ENCODE results near the gene ARHGAP45. TPM values are rescaled to one million over a fixed set of nuclear protein-coding genes. Genes with fewer than 3 reads are reported as not detected.

Gene ARHGAP45
- total and polyA plus RNA-seq, 2 of the 8 experiments (the other 6 are each of a cell fraction or from before 2014, with no cell fraction given), result 31.4 to 41.8 TPM

DNA sequence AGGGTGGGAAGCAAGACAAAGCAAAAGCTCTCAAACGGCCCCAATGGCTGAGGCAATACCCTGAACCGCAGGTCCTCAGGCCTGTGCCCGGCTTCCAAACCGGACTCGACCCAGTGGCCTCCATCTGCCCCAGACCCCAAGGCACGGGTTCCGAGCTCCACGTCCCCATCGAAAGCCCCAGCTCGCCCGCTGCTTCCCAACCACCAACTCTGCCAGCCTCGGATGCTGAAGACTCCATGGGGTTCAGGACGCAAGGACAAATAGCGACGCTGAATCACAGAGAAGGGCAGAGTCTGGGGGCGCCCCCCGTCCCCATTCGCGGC, 27.6 kb downstream of the ARHGAP45 start (continued):
- TF ChIP-seq FOSL1 (IDR thresholded peaks at IDR 0.05; ENCODE audit: insufficient read depth, low read depth, low read length), result no peak
- no peak for TF ChIP-seq TCF12 (IDR thresholded peaks at IDR 0.05; ENCODE audit: low read depth, low read length)
- no peak for TF ChIP-seq RBBP5 (IDR thresholded peaks at IDR 0.05; ENCODE audit: borderline replicate concordance, low read depth, low read length)
